Measurements from ENCODE around the gene IQGAP2.

IQGAP2 gene

GRCh38 chr5:76499507-76500161 lies 96.5 kb downstream of the IQGAP2 start:
- TF ChIP-seq, protein P1, sequence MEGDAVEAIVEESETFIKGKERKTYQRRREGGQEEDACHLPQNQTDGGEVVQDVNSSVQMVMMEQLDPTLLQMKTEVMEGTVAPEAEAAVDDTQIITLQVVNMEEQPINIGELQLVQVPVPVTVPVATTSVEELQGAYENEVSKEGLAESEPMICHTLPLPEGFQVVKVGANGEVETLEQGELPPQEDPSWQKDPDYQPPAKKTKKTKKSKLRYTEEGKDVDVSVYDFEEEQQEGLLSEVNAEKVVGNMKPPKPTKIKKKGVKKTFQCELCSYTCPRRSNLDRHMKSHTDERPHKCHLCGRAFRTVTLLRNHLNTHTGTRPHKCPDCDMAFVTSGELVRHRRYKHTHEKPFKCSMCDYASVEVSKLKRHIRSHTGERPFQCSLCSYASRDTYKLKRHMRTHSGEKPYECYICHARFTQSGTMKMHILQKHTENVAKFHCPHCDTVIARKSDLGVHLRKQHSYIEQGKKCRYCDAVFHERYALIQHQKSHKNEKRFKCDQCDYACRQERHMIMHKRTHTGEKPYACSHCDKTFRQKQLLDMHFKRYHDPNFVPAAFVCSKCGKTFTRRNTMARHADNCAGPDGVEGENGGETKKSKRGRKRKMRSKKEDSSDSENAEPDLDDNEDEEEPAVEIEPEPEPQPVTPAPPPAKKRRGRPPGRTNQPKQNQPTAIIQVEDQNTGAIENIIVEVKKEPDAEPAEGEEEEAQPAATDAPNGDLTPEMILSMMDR (conservative IDR thresholded peaks at IDR 0.05; ENCODE audit: low read length) = no peak
- no peak overlapping the region for H3K4me3 ChIP-seq (ENCODE audit: low read length)
- no peak for DNase-seq (ENCODE audit: low read depth)

GRCh38 chr5:76500633-76501393 lies 97.7 kb downstream of the IQGAP2 start:
- TF ChIP-seq, protein P1 (conservative IDR thresholded peaks at IDR 0.05; ENCODE audit: low read length) = no peak
- H3K4me3 ChIP-seq (ENCODE audit: low read length) = no peak overlapping the region
- no peak for DNase-seq (ENCODE audit: low read depth)

- no peak overlapping the region for H3K4me3 ChIP-seq (ENCODE audit: low read length)
- DNase-seq (ENCODE audit: low read depth) = no peak
- TF ChIP-seq, protein P1 (conservative IDR thresholded peaks at IDR 0.05; ENCODE audit: low read length) = no peak
These were observed 100.8 kb downstream of the IQGAP2 start for GRCh38 chr5:76503929-76504328.

GRCh38 chr5:76504901-76505564 lies 101.9 kb downstream of the IQGAP2 start:
- TF ChIP-seq, protein P1 (conservative IDR thresholded peaks at IDR 0.05; ENCODE audit: low read length) = no peak
- no peak for DNase-seq (ENCODE audit: low read depth)
- no peak overlapping the region for H3K4me3 ChIP-seq (ENCODE audit: low read length)

DNA sequence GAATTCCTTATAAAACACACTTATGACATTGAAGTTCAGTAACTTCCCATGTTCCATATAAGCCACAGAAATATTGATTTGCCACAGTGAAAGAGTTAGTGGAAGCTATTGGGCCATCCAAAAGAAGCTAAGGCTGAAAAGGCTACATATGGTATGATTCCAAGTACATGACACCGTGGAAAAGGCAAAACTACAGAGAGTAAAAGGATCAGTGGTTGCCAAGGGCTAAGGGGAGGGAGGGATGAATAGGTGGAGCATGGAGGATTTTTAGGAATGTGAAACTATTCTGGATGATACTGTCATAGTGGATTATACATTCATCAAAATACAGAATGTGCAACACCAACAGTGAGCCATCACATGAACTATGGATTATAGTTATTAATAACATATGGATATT lies 110.4 kb downstream of the IQGAP2 start:
- TF ChIP-seq, protein P1 (conservative IDR thresholded peaks at IDR 0.05; ENCODE audit: low read length) = no peak

GRCh38 chr5:76514292-76514691 lies 111.2 kb downstream of the IQGAP2 start:
- no peak for DNase-seq (ENCODE audit: low read depth)
- TF ChIP-seq, protein P1 (conservative IDR thresholded peaks at IDR 0.05; ENCODE audit: low read length) = no peak
- H3K4me3 ChIP-seq (ENCODE audit: low read length) = no peak overlapping the region

More for the DNA sequence above, 110.4 kb downstream of the IQGAP2 start:
- DNase-seq (ENCODE audit: low read depth) = no peak
- H3K4me3 ChIP-seq (ENCODE audit: low read length) = no peak overlapping the region

Data from AG10803 (cell line).